ENCODE results near the gene CSPG4.
"Not testable (repeated sequence)": the region's sequence is repeated elsewhere in the genome, so short reads cannot be mapped to it uniquely, and the experiment has no call there.

Gene CSPG4

GRCh38 chr15:75694241-75695182 is 18.1 kb downstream of the CSPG4 start:
- Histone ChIP-seq H3K27me3 (peaks cover 74% of the 10 kb centered on the region), H3K36me3 (no peaks in the 10 kb centered on the region), H3K27ac (no peak overlapping the region), H3K4me3 (ENCODE audit: low read depth in 1 of 2, low read length in 1 of 2) (no peak overlapping the region), H3K9me3 (no peaks in the 10 kb centered on the region), H3K4me1 (ENCODE audit: control insufficient read depth in 1 of 2, insufficient read depth in 1 of 2, low read depth in 1 of 2, low read length in 1 of 2) (no peaks in the 10 kb centered on the region)
- no peak for TF ChIP-seq CTCF (IDR thresholded peaks at IDR 0.05)

- Histone ChIP-seq H3K36me3 (no peaks in the 10 kb centered on the region), H3K9me3 (no peaks in the 10 kb centered on the region), H3K4me3 (ENCODE audit: low read depth in 1 of 2, low read length in 1 of 2) (no peak overlapping the region), H3K27ac (no peak overlapping the region), H3K4me1 (ENCODE audit: control insufficient read depth in 1 of 2, insufficient read depth in 1 of 2, low read depth in 1 of 2, low read length in 1 of 2) (no peaks in the 10 kb centered on the region), H3K27me3 (peaks cover 71% of the 10 kb centered on the region)
- no peak for TF ChIP-seq CTCF (IDR thresholded peaks at IDR 0.05)
Measured at GRCh38 chr15:75693501-75694240, 19.0 kb downstream of the CSPG4 start.

- not testable (repeated sequence) for H3K4me3 ChIP-seq (ENCODE audit: low read depth in 1 of 2, low read length in 1 of 2); H3K4me1 ChIP-seq (ENCODE audit: control insufficient read depth in 1 of 2, insufficient read depth in 1 of 2, low read depth in 1 of 2, low read length in 1 of 2); H3K36me3 ChIP-seq; H3K27ac ChIP-seq; H3K9me3 ChIP-seq
- peaks cover 71% of the 10 kb centered on the region for H3K27me3 ChIP-seq
Measured at GRCh38 chr15:75693028-75693427, 19.6 kb downstream of the CSPG4 start.

- H3K36me3 ChIP-seq; H3K4me1 ChIP-seq (ENCODE audit: control insufficient read depth in 1 of 2, insufficient read depth in 1 of 2, low read depth in 1 of 2, low read length in 1 of 2); H3K4me3 ChIP-seq (ENCODE audit: low read depth in 1 of 2, low read length in 1 of 2); H3K27ac ChIP-seq; H3K9me3 ChIP-seq: not testable (repeated sequence)
- H3K27me3 ChIP-seq, result peaks cover 67% of the 10 kb centered on the region
Measured at GRCh38 chr15:75692311-75692710, 20.3 kb downstream of the CSPG4 start.

- H3K4me3 ChIP-seq (ENCODE audit: low read depth in 1 of 2, low read length in 1 of 2); H3K4me1 ChIP-seq (ENCODE audit: control insufficient read depth in 1 of 2, insufficient read depth in 1 of 2, low read depth in 1 of 2, low read length in 1 of 2); H3K36me3 ChIP-seq; H3K27ac ChIP-seq; H3K9me3 ChIP-seq: not testable (repeated sequence)
- peaks cover 38% of the 10 kb centered on the region for H3K27me3 ChIP-seq
Measured at GRCh38 chr15:75689429-75689828, 23.2 kb downstream of the CSPG4 start.

GRCh38 chr15:75688831-75689230 is 23.8 kb downstream of the CSPG4 start:
- H3K27ac ChIP-seq, result no peak overlapping the region
- H3K27me3 ChIP-seq, result peaks cover 32% of the 10 kb centered on the region
- H3K4me1 ChIP-seq (ENCODE audit: control insufficient read depth in 1 of 2, insufficient read depth in 1 of 2, low read depth in 1 of 2, low read length in 1 of 2), result no peaks in the 10 kb centered on the region
- H3K36me3 ChIP-seq, result no peaks in the 10 kb centered on the region
- no peak overlapping the region for H3K4me3 ChIP-seq (ENCODE audit: low read depth in 1 of 2, low read length in 1 of 2)
- H3K9me3 ChIP-seq, result no peaks in the 10 kb centered on the region
- TF ChIP-seq CTCF (IDR thresholded peaks at IDR 0.05), result no peak

- Histone ChIP-seq H3K4me3 (ENCODE audit: low read depth in 1 of 2, low read length in 1 of 2) (no peak overlapping the region), H3K9me3 (no peaks in the 10 kb centered on the region), H3K27ac (no peak overlapping the region), H3K4me1 (ENCODE audit: control insufficient read depth in 1 of 2, insufficient read depth in 1 of 2, low read depth in 1 of 2, low read length in 1 of 2) (no peaks in the 10 kb centered on the region), H3K36me3 (no peaks in the 10 kb centered on the region), H3K27me3 (peaks cover 26% of the 10 kb centered on the region)
- no peak for TF ChIP-seq CTCF (IDR thresholded peaks at IDR 0.05)
Measured at GRCh38 chr15:75688278-75688557, 24.4 kb downstream of the CSPG4 start.
